H1 (cell line): ENCODE results near the gene TTPAL. TPM values are rescaled to one million over a fixed set of nuclear protein-coding genes. Genes with fewer than 3 reads are reported as not detected.

Source experiments
- CTCF ChIA-PET: fragments of 300-600 bp; sonication (Branson Sonifier 250); formaldehyde crosslinking; loops from one replicate; lab custom pipeline; 2021; ENCODE audit not compliant: partially characterized antibody; lab: Charles Lee
- POLR2A ChIA-PET: fragments of 300-600 bp; sonication (Branson Sonifier 250); formaldehyde crosslinking; loops from one replicate; lab custom pipeline; 2021; ENCODE audit warnings: inconsistent platforms; ENCODE audit not compliant: partially characterized antibody; lab: Charles Lee
- DNase-seq, 2 experiments: peaks; one replicate each; pipeline versions ENCODE4 v3.0.0 to v3.0.0-alpha.2; 2010 to 2022; ENCODE audit warnings: low spot score in 2 of 2, low read depth in 1 of 2, mixed read lengths in 1 of 2
- FAIRE-seq: peaks from 2 replicates; lab custom pipeline; 2011; peaks lifted over from hg19 to GRCh38; lab: Jason Lieb, UNC
- H2AFZ ChIP-seq: 2 replicates; pipeline ENCODE4 v1.8.1; 2012; ENCODE audit warnings: low read length, inconsistent platforms
- H2AK5ac ChIP-seq: 2 replicates; pipeline ENCODE4 v1.6.1; 2013; ENCODE audit warnings: low read depth, low read length
- H2BK120ac ChIP-seq: replicated peaks from 2 replicates; pipeline ENCODE3; 2013; ENCODE audit warnings: low read depth, low read length, inconsistent platforms
- H2BK12ac ChIP-seq: 2 replicates; pipeline ENCODE4 v1.6.1; 2013; ENCODE audit warnings: low read depth, low read length
- H2BK15ac ChIP-seq: 2 replicates; pipeline ENCODE4 v1.6.1; 2013; ENCODE audit warnings: low read length
- H2BK20ac ChIP-seq: 2 replicates; pipeline ENCODE4 v1.6.1; 2013; ENCODE audit warnings: low read length
- H2BK5ac ChIP-seq: 2 replicates; pipeline ENCODE4 v1.6.1; 2013; ENCODE audit warnings: low read depth, low read length
- H3K14ac ChIP-seq: 2 replicates; pipeline ENCODE4 v1.6.1; 2013; ENCODE audit warnings: inconsistent platforms; ENCODE audit not compliant: insufficient read length
- H3K18ac ChIP-seq: 2 replicates; pipeline ENCODE4 v1.6.1; 2013; ENCODE audit warnings: low read length; ENCODE audit errors: extremely low read depth
- H3K23ac ChIP-seq: 2 replicates; pipeline ENCODE4 v1.6.1; 2013; ENCODE audit warnings: inconsistent platforms; ENCODE audit not compliant: insufficient read length
- H3K23me2 ChIP-seq: 2 replicates; pipeline ENCODE4 v1.6.1; 2013; ENCODE audit warnings: low read depth, low read length
- H3K27ac ChIP-seq: 2 replicates; pipeline ENCODE4 v1.6.1; 2011; ENCODE audit warnings: low read depth, low read length, inconsistent platforms
- H3K27me3 ChIP-seq, 4 experiments: replicated peaks in 1 of 4; 1 replicate in 1 of 4; 2 replicates in 3 of 4; pipeline versions ENCODE4 v1.6.1 to v1.8.1; 2011 to 2013; ENCODE audit warnings: low read length in 3 of 4, mild to moderate bottlenecking in 3 of 4, inconsistent platforms in 2 of 4, mixed read lengths in 2 of 4, moderate library complexity in 1 of 4; ENCODE audit not compliant: control insufficient read depth in 3 of 4, insufficient read depth in 3 of 4; ENCODE audit errors: extremely low read depth in 1 of 4
- H3K36me3 ChIP-seq, 4 experiments: 2 replicates each; pipeline versions ENCODE4 v1.6.1 to v1.8.1; 2011 to 2013; ENCODE audit warnings: mild to moderate bottlenecking in 4 of 4, low read length in 3 of 4, moderate library complexity in 2 of 4, control low read depth in 1 of 4, inconsistent platforms in 1 of 4; ENCODE audit not compliant: insufficient read depth in 4 of 4, control insufficient read depth in 2 of 4
- H3K4ac ChIP-seq: replicated peaks from 2 replicates; pipeline ENCODE3; 2013; ENCODE audit warnings: low read length, low read depth, mixed read lengths, inconsistent platforms; ENCODE audit not compliant: insufficient read length
- H3K4me1 ChIP-seq, 4 experiments: replicated peaks in 1 of 4; 1 replicate in 1 of 4; 2 replicates in 3 of 4; pipeline versions ENCODE4 v1.6.1 to v1.8.1; 2011 to 2013; ENCODE audit warnings: low read length in 3 of 4, inconsistent platforms in 2 of 4, mixed read lengths in 1 of 4; ENCODE audit not compliant: insufficient read depth in 4 of 4, control insufficient read depth in 3 of 4
- H3K4me2 ChIP-seq, 2 experiments: 2 replicates each; pipeline versions ENCODE4 v1.6.1 to v1.8.1; 2011 to 2013; ENCODE audit warnings: low read depth in 2 of 2, low read length in 2 of 2, control low read depth in 1 of 2, inconsistent platforms in 1 of 2, mild to moderate bottlenecking in 1 of 2; ENCODE audit not compliant: insufficient read depth in 1 of 2
- H3K4me3 ChIP-seq, 4 experiments: fragments of 200-600, 300-600 bp in 1 of 4; sonication (generic), shearing (Covaris generic), sonication (Bioruptor Twin) in 1 of 4; 2 replicates each; pipeline versions ENCODE4 v1.5.1 to v1.8.1; 2011 to 2016; ENCODE audit warnings: low read length in 4 of 4, low read depth in 3 of 4, control low read depth in 2 of 4, inconsistent platforms in 2 of 4, mild to moderate bottlenecking in 2 of 4, mixed read lengths in 1 of 4, moderate library complexity in 1 of 4; ENCODE audit not compliant: insufficient read depth in 2 of 4; ENCODE audit errors: extremely low read depth in 1 of 4
- H3K56ac ChIP-seq: replicated peaks from 2 replicates; pipeline ENCODE3; 2013; ENCODE audit warnings: low read depth, mild to moderate bottlenecking, mixed read lengths, low read length, inconsistent platforms; ENCODE audit not compliant: insufficient read length
- H3K79me1 ChIP-seq: 2 replicates; pipeline ENCODE4 v1.6.1; 2013; ENCODE audit warnings: low read depth, low read length, control low read depth
- H3K79me2 ChIP-seq, 2 experiments: 2 replicates each; pipeline versions ENCODE4 v1.6.1 to v1.8.1; 2012 to 2013; ENCODE audit warnings: low read length in 2 of 2, mild to moderate bottlenecking in 2 of 2, inconsistent platforms in 1 of 2; ENCODE audit not compliant: insufficient read depth in 2 of 2, control insufficient read depth in 1 of 2
- H3K9ac ChIP-seq, 4 experiments: replicated peaks in 1 of 4; 1 replicate in 1 of 4; 2 replicates in 3 of 4; pipeline versions ENCODE4 v1.6.1 to v1.8.1; 2011 to 2013; ENCODE audit warnings: low read depth in 3 of 4, low read length in 3 of 4, control low read depth in 2 of 4, mild to moderate bottlenecking in 2 of 4, moderate library complexity in 2 of 4, inconsistent platforms in 1 of 4; ENCODE audit errors: extremely low read depth in 1 of 4
- H3K9me3 ChIP-seq, 2 experiments: 2 replicates each; pipeline versions ENCODE4 v1.6.1 to v1.8.1; 2012 to 2013; ENCODE audit warnings: mild to moderate bottlenecking in 2 of 2, moderate library complexity in 2 of 2, control low read depth in 1 of 2, inconsistent platforms in 1 of 2, low read depth in 1 of 2, low read length in 1 of 2, mixed read lengths in 1 of 2; ENCODE audit not compliant: insufficient read depth in 2 of 2
- H4K20me1 ChIP-seq, 2 experiments: replicated peaks in 1 of 2; 2 replicates each; pipeline versions ENCODE3 to v1.8.1; 2011 to 2013; ENCODE audit warnings: inconsistent platforms in 2 of 2, low read length in 2 of 2, mild to moderate bottlenecking in 1 of 2; ENCODE audit not compliant: insufficient read depth in 2 of 2, control insufficient read depth in 1 of 2
- H4K5ac ChIP-seq: 2 replicates; pipeline ENCODE4 v1.6.1; 2013; ENCODE audit warnings: low read length, low read depth, mixed read lengths, inconsistent platforms; ENCODE audit not compliant: insufficient read length
- H4K8ac ChIP-seq: 2 replicates; pipeline ENCODE4 v1.8.0; 2013; ENCODE audit warnings: mild to moderate bottlenecking, moderate library complexity, low read length, inconsistent platforms; ENCODE audit not compliant: insufficient read depth; ENCODE audit errors: extremely low read depth
- H4K91ac ChIP-seq: replicated peaks from 2 replicates; pipeline ENCODE3; 2013; ENCODE audit warnings: low read length, mixed read lengths, inconsistent platforms; ENCODE audit not compliant: insufficient read length
- ASH2L ChIP-seq: fragments of 200-600, 300-600 bp; sonication (generic); IDR thresholded peaks from one replicate; pipeline ENCODE4 v1.7.1; 2017; ENCODE audit warnings: low read length
- BCL11A ChIP-seq, 2 experiments: IDR thresholded peaks; one replicate each; pipeline ENCODE4 v1.6.1; 2011; ENCODE audit warnings: low read depth in 2 of 2, low read length in 2 of 2, mild to moderate bottlenecking in 2 of 2
- CHD2 ChIP-seq: IDR thresholded peaks from 2 replicates; pipeline ENCODE4 v1.6.1; 2012; ENCODE audit warnings: low read length, improper control_type of control experiment
- GABPA ChIP-seq: IDR thresholded peaks from 2 replicates; pipeline ENCODE4 v1.6.1; 2011; ENCODE audit warnings: mild to moderate bottlenecking, low read length, moderate library complexity, borderline replicate concordance; ENCODE audit not compliant: insufficient read depth
- KDM1A ChIP-seq: fragments of 200-600, 300-600 bp; sonication (generic); IDR thresholded peaks from 2 replicates; pipeline ENCODE4 v1.7.1; 2016; ENCODE audit warnings: mild to moderate bottlenecking, low read length, borderline replicate concordance
- RNF2 ChIP-seq: fragments of 200-900, 300-1000 bp; sonication (generic); IDR thresholded peaks from 2 replicates; pipeline ENCODE4 v1.7.1; 2016; ENCODE audit warnings: borderline replicate concordance, low read depth, mild to moderate bottlenecking, antibody characterized with exemption, low read length; ENCODE audit not compliant: poor library complexity, severe bottlenecking; ENCODE audit errors: missing control alignments
- SAP30 ChIP-seq: fragments of 300-600 bp; sonication (generic); IDR thresholded peaks from 2 replicates; pipeline ENCODE4 v1.7.1; 2012; ENCODE audit warnings: low read length, moderate library complexity, mild to moderate bottlenecking, inconsistent platforms; ENCODE audit not compliant: insufficient read depth, insufficient replicate concordance
- SIRT6 ChIP-seq: IDR thresholded peaks from one replicate; pipeline ENCODE4 v1.7.1; 2012; ENCODE audit warnings: low read length, inconsistent platforms
- ZNF274 ChIP-seq: IDR thresholded peaks from 2 replicates; pipeline ENCODE4 v1.7.0; 2012; ENCODE audit warnings: low read length, borderline replicate concordance; ENCODE audit errors: extremely low read depth
- WGBS, 2 experiments: shearing (Covaris generic) in 1 of 2; methylation state at CpG; one replicate each; pipeline versions ENCODE4 v1.1.6 to v1.1.7; 2013 to 2015; ENCODE audit warnings: low lambda C conversion rate in 2 of 2, mixed read lengths in 2 of 2, inconsistent platforms in 1 of 2, low coverage in 1 of 2, missing lambda C conversion rate in 1 of 2; ENCODE audit not compliant: insufficient replicate concordance in 2 of 2, insufficient coverage in 1 of 2, insufficient read length in 1 of 2; ENCODE audit errors: extremely low coverage in 1 of 2, missing lambda C conversion rate in 1 of 2; 5-methylcytosine and 5-hydroxymethylcytosine counted together
- polyA plus RNA-seq, 7 experiments: library from polyadenylated mRNA; depleted of rRNA in 3 of 7; stranded (reverse) in 5 of 7; unstranded in 2 of 7; fragments of >200 nt in 5 of 7; fragments of 200-250 nt in 2 of 7; gene quantifications; 1 replicate in 5 of 7; 2 replicates in 1 of 7; 4 replicates in 1 of 7; pipeline versions ENCODE4 v1.2.1 to v1.2.3, GENCODE V29; 2011 to 2013; ENCODE audit warnings: missing spikeins in 2 of 7, mixed read lengths in 2 of 7
- total RNA-seq: library from RNA; stranded (reverse); fragmentation: NEBNext Ultra II Directional; extraction: Animal tissue kit (Norgen Biotek cat#: 25700); gene quantifications from 2 replicates; pipeline ENCODE4 v1.2.1, GENCODE V29; 2021

Gene TTPAL
- total and polyA plus RNA-seq, 2 of the 8 experiments (the other 6 are each of a cell fraction or from before 2014, with no cell fraction given), result 2.8 to 14.0 TPM

- Histone ChIP-seq H2AK5ac (no peak overlapping the region), H3K23ac (no peak overlapping the region), H2BK12ac (no peak overlapping the region), H3K4me1 (peaks cover 2 to 13% (median 5%) of the 10 kb centered on the region in 4 experiments; a peak in 4 of 7 replicates), H2AFZ (0 out of 2 replicates have a peak overlapping the region, but pooled peaks have one; percentile 2), H4K8ac (no peak overlapping the region), H3K9ac (no peak overlapping the region), H3K36me3 (no peaks in the 10 kb centered on the region), H3K4me2 (no peak overlapping the region; a peak in 1 of 4 replicates), H4K91ac (no peak overlapping the region), H3K79me1 (no peaks in the 10 kb centered on the region; the same call in 1 of the 2 replicates), H3K27ac (no peak overlapping the region), H3K14ac (no peak overlapping the region), H2BK5ac (no peak overlapping the region), H3K4me3 (no peak overlapping the region), H3K79me2 (peaks cover 7 to 28% of the 10 kb centered on the region in 2 experiments), H4K5ac (no peak overlapping the region), H2BK15ac (no peak overlapping the region), H3K27me3 (no peaks in the 10 kb centered on the region), H4K20me1 (peaks cover 0 to 7% of the 10 kb centered on the region in 2 experiments), H3K56ac (no peak overlapping the region), H2BK20ac (no peak overlapping the region), H3K4ac (no peak overlapping the region), H2BK120ac (no peak overlapping the region), H3K23me2 (peaks cover 6% of the 10 kb centered on the region), H3K9me3 (no peaks in the 10 kb centered on the region; a peak in 1 of 4 replicates), H3K18ac (no peak overlapping the region)
- FAIRE-seq (no peak), DNase-seq (no peak)
- ChIA-PET CTCF (interaction anchor here (0.6 to 1.8 kb wide), 3 partner anchors 12 to 87 kb away, joined by 3 to 7 read pairs (median 5); no protein-coding TSS in a partner anchor), POLR2A (interaction anchor here (0.6 to 1.0 kb wide), 3 partner anchors 11 to 70 kb away, joined by 3 read pairs; partner anchors contain the start of gene TTPAL)
- 93% methylated on average over 1 of the region's 1 CpG; no CpG with 5 or more reads in 1 of the 2 experiments for WGBS, 2 experiments
- TF ChIP-seq KDM1A (no peak), SIRT6 (no peak), GABPA (no peak), SAP30 (no peak), ZNF274 (no peak), RNF2 (no peak), CHD2 (no peak), BCL11A (IDR thresholded peaks at IDR 0.05; ENCODE audit: low read depth in 2 of 2, low read length in 2 of 2) (no peak), ASH2L (no peak)
Measured at GRCh38 chr20:44522841-44523240, 47.2 kb downstream of the TTPAL start.
